A549 (cell line): ENCODE measurements around the gene RAVER1. TPM values are rescaled to one million over a fixed set of nuclear protein-coding genes. Genes with fewer than 3 reads are reported as not detected.
A peak's percentile ranks its signal among the peaks of the same experiment; 100 is the strongest.

ENCODE experiments used
- ATAC-seq, 2 experiments: fragments of 200-7000 bp in 1 of 2; fragments of >200 bp in 1 of 2; cut with Nextera tagmentation in 1 of 2; cut with Tn5 transposase in 1 of 2; 3 replicates each; pipeline versions ENCODE4 v1.8.0 to v1.9.1; 2018 to 2020; ENCODE audit warnings: mild to moderate bottlenecking in 1 of 2, moderate library complexity in 1 of 2
- CTCF ChIA-PET: fragments of 300-600 bp; sonication (Branson Sonifier 250); formaldehyde crosslinking; extraction: SDS; loops from one replicate; lab custom pipeline; 2021; ENCODE audit warnings: antibody characterized with exemption, inconsistent platforms; lab: Yijun Ruan, JAX
- POLR2A ChIA-PET: fragments of 350-600 bp; formaldehyde crosslinking; extraction: SDS; loops from one replicate; lab custom pipeline; 2021; ENCODE audit warnings: antibody characterized with exemption, inconsistent platforms; lab: Yijun Ruan, JAX
- DNase-seq, 2 experiments: peaks; one replicate each; pipeline versions ENCODE4 v3.0.0 to v3.0.0-alpha.2; 2011 to 2016; ENCODE audit warnings: low read depth in 1 of 2, low spot score in 1 of 2
- FAIRE-seq: peaks from 2 replicates; lab custom pipeline; 2011; peaks lifted over from hg19 to GRCh38; lab: Jason Lieb, UNC
- H3K27ac ChIP-seq, 2 experiments: fragments of >200 bp; sonication (Bioruptor Twin); formaldehyde crosslinking; 3 replicates each; pipeline ENCODE4 v1.5.1; 2016 to 2017
- H3K4me1 ChIP-seq: fragments of >200 bp; sonication (Bioruptor Twin); formaldehyde crosslinking; 3 replicates; pipeline ENCODE4 v1.6.1; 2016
- H3K4me2 ChIP-seq: fragments of >200 bp; sonication (Bioruptor Twin); formaldehyde crosslinking; 3 replicates; pipeline ENCODE4 v1.6.1; 2016
- H3K4me3 ChIP-seq: fragments of >200 bp; sonication (Bioruptor Twin); formaldehyde crosslinking; 3 replicates; pipeline ENCODE4 v1.5.1; 2016
- H3K9me3 ChIP-seq: fragments of >200 bp; sonication (Bioruptor Twin); formaldehyde crosslinking; 3 replicates; pipeline ENCODE4 v1.6.1; 2016
- ATOH8 ChIP-seq: fragments of 250-450 bp; sonication (Bioruptor Pico); IDR thresholded peaks from 2 replicates; pipeline ENCODE4 v1.5.0; 2020; ENCODE audit warnings: low read depth, mild to moderate bottlenecking, moderate library complexity
- CBX8 ChIP-seq: fragments of 200-600 bp; sonication (generic); IDR thresholded peaks from 2 replicates; pipeline ENCODE4 v1.6.1; 2016
- CEBPB ChIP-seq, 2 experiments: fragments of >200 bp in 1 of 2; sonication (Bioruptor Twin) in 1 of 2; formaldehyde crosslinking in 1 of 2; IDR thresholded peaks; 2 replicates each; pipeline ENCODE4 v1.6.1; 2012 to 2016
- CHD2 ChIP-seq: fragments of 150-350 bp; IDR thresholded peaks from 2 replicates; pipeline ENCODE4 v1.6.1; 2014; ENCODE audit warnings: low read length; ENCODE audit not compliant: partially characterized antibody
- E2F6 ChIP-seq: IDR thresholded peaks from 2 replicates; pipeline ENCODE4 v1.6.1; 2012; ENCODE audit warnings: low read depth, borderline replicate concordance
- EP300 ChIP-seq, 2 experiments: fragments of >200 bp; sonication (Bioruptor Twin); formaldehyde crosslinking; IDR thresholded peaks; 2 replicates in 1 of 2; 3 replicates in 1 of 2; pipeline ENCODE4 v1.6.1; 2016 to 2017
- ESRRA ChIP-seq: fragments of 150-350 bp; IDR thresholded peaks from 2 replicates; pipeline ENCODE4 v1.6.1; 2014; ENCODE audit warnings: mild to moderate bottlenecking, low read length, borderline replicate concordance
- FOSL2 ChIP-seq, 2 experiments: fragments of 450-650 bp in 1 of 2; fragments of >200 bp in 1 of 2; sonication (Bioruptor Twin) in 1 of 2; formaldehyde crosslinking; IDR thresholded peaks; 2 replicates each; pipeline versions ENCODE4 v1.5.0 to v1.6.1; 2016 to 2020; ENCODE audit warnings: mild to moderate bottlenecking in 1 of 2, moderate library complexity in 1 of 2
- HEYL ChIP-seq: fragments of 250-450 bp; sonication (Bioruptor Pico); IDR thresholded peaks from 2 replicates; pipeline ENCODE4 v1.8.0; 2021; ENCODE audit warnings: mild to moderate bottlenecking, moderate library complexity
- KDM1A ChIP-seq: fragments of 200-600 bp; sonication (generic); IDR thresholded peaks from 2 replicates; pipeline ENCODE4 v1.6.1; 2016; ENCODE audit warnings: low read depth, mild to moderate bottlenecking
- MAZ ChIP-seq: fragments of 150-350 bp; IDR thresholded peaks from 2 replicates; pipeline ENCODE4 v1.6.1; 2014; ENCODE audit warnings: antibody characterized with exemption, low read depth, low read length, borderline replicate concordance
- MYC ChIP-seq: IDR thresholded peaks from 2 replicates; pipeline ENCODE4 v1.6.1; 2012; ENCODE audit warnings: mild to moderate bottlenecking, inconsistent platforms, low read length, improper control_type of control experiment, borderline replicate concordance
- NFE2L2 ChIP-seq: fragments of 150-350 bp; conservative IDR thresholded peaks from 2 replicates; pipeline ENCODE4 v1.6.1; 2014; ENCODE audit warnings: low read length
- PBX3 ChIP-seq: IDR thresholded peaks from 2 replicates; pipeline ENCODE4 v1.6.1; 2012
- SREBF2 ChIP-seq: fragments of 450-650 bp; IDR thresholded peaks from 2 replicates; pipeline ENCODE4 v1.6.1; 2014; ENCODE audit warnings: mild to moderate bottlenecking, moderate library complexity
- ZSCAN20 ChIP-seq: fragments of 250-450 bp; sonication (Bioruptor Pico); IDR thresholded peaks from 2 replicates; pipeline ENCODE4 v1.8.0; 2022; ENCODE audit warnings: mild to moderate bottlenecking, moderate library complexity
- WGBS: methylation state at CpG from one replicate; pipeline ENCODE4 v1.1.6; 2017; ENCODE audit errors: missing lambda C conversion rate; 5-methylcytosine and 5-hydroxymethylcytosine counted together
- polyA plus RNA-seq, 4 experiments: library from polyadenylated mRNA; depleted of rRNA in 3 of 4; stranded (reverse); fragments of >200 nt; fragmentation: RNase III in 1 of 4; extraction: RNeasy Plus Mini Kit Qiagen cat#74134 plus additional on column Dnase treatment in 1 of 4; gene quantifications; 2 replicates in 3 of 4; 3 replicates in 1 of 4; pipeline ENCODE4 v1.2.3, GENCODE V29; 2011 to 2017

Gene RAVER1
- polyA plus RNA-seq, 2 of the 4 experiments (the other 2 are of a cell fraction), result 1.8 to 22.1 TPM

GRCh38 chr19:10346509-10346908, 13.2 kb upstream of the RAVER1 start:
- no peak for FAIRE-seq

GRCh38 chr19:10344780-10345179, 11.5 kb upstream of the RAVER1 start:
- CTCF ChIA-PET, result interaction anchor here (1.2 to 1.5 kb wide), 2 partner anchors 45 to 75 kb away, joined by 3 to 5 read pairs; no protein-coding TSS in a partner anchor
- WGBS, result 81% methylated on average over 10 of the region's 10 CpGs
- POLR2A ChIA-PET, result interaction anchor here (1.1 kb wide), 1 partner anchor 11 kb away, joined by 4 read pairs; the partner anchor contains the start of gene RAVER1

More at GRCh38 chr19:10346509-10346908, 13.2 kb upstream of the RAVER1 start:
- no peaks in the 10 kb centered on the region for H3K9me3 ChIP-seq
- no peak overlapping the region for H3K4me3 ChIP-seq
- CTCF ChIA-PET, result no interaction called here
- ATAC-seq (no peak), DNase-seq (no peak)
- no peaks in the 10 kb centered on the region for H3K4me1 ChIP-seq
- no peak for TF ChIP-seq MYC
- 0 out of 4 replicates have a peak, but pooled peaks of 1 of the 2 experiments have one; percentile 24 for TF ChIP-seq CEBPB (IDR thresholded peaks at IDR 0.05)
- POLR2A ChIA-PET, result no interaction called here
- 76% methylated on average over 10 of the region's 10 CpGs for WGBS
- no peak overlapping the region for H3K4me2 ChIP-seq
- H3K27ac ChIP-seq, result no peak overlapping the region

GRCh38 chr19:10343495-10343894, 10.2 kb upstream of the RAVER1 start:
- Histone ChIP-seq H3K27ac (no peak overlapping the region), H3K9me3 (no peaks in the 10 kb centered on the region), H3K4me1 (no peaks in the 10 kb centered on the region), H3K4me3 (no peak overlapping the region), H3K4me2 (no peak overlapping the region)
- no peak for TF ChIP-seq ATOH8 (CRISPR knock-in tag)
- TF ChIP-seq NFE2L2, result no peak
- TF ChIP-seq EP300 (IDR thresholded peaks at IDR 0.05), result no peak
- TF ChIP-seq CHD2, result no peak
- no peak for TF ChIP-seq FOSL2 (IDR thresholded peaks at IDR 0.05)
- TF ChIP-seq FOSL2 (CRISPR knock-in tag; IDR thresholded peaks at IDR 0.05), result no peak
- TF ChIP-seq CBX8, result no peak
- TF ChIP-seq MAZ, result no peak
- no peak for DNase-seq
- no peak for ATAC-seq
- ChIA-PET CTCF (interaction anchor here (0.6 to 1.6 kb wide), 6 partner anchors 10 to 84 kb away, joined by 3 to 6 read pairs (median 3); no protein-coding TSS in a partner anchor), POLR2A (interaction anchor here (0.7 to 0.8 kb wide), 2 partner anchors 10 to 54 kb away, joined by 4 read pairs; partner anchors contain the start of genes ICAM5 and RAVER1)
- 22% methylated on average over 2 of the region's 2 CpGs for WGBS
- no peak for FAIRE-seq

More at GRCh38 chr19:10344780-10345179, 11.5 kb upstream of the RAVER1 start:
- no peak for FAIRE-seq
- ATAC-seq, result no peak
- no peaks in the 10 kb centered on the region for H3K9me3 ChIP-seq
- H3K4me2 ChIP-seq, result no peak overlapping the region
- no peaks in the 10 kb centered on the region for H3K4me1 ChIP-seq
- DNase-seq, result no peak
- TF ChIP-seq MYC, result no peak
- no peak for TF ChIP-seq E2F6
- TF ChIP-seq KDM1A, result no peak
- TF ChIP-seq ESRRA, result no peak
- no peak for TF ChIP-seq SREBF2
- no peak for TF ChIP-seq ATOH8 (CRISPR knock-in tag)
- TF ChIP-seq, all 56 proteins: peak for 0
- H3K4me3 ChIP-seq, result no peak overlapping the region
- H3K27ac ChIP-seq, result no peak overlapping the region

- Histone ChIP-seq H3K4me1 (0 out of 3 replicates have a peak, but pooled peaks cover 2% of the 10 kb centered on the region), H3K4me3 (no peak overlapping the region), H3K27ac (no peak overlapping the region), H3K4me2 (no peak overlapping the region), H3K9me3 (no peaks in the 10 kb centered on the region)
- WGBS, result 77% methylated on average over 5 of the region's 5 CpGs
- TF ChIP-seq HEYL (CRISPR knock-in tag) (no peak), PBX3 (no peak), ZSCAN20 (CRISPR knock-in tag) (no peak)
- DNase-seq, result no peak
- ATAC-seq, result no peak
- POLR2A ChIA-PET, result no interaction called here
- CTCF ChIA-PET, result no interaction called here
- no peak for FAIRE-seq
These were observed 6.6 kb upstream of the RAVER1 start for GRCh38 chr19:10339977-10340376.
